Spleen (tissue), 7 donors: ENCODE results near the gene CDH13.

Experiments used
- CTCF ChIP-seq, 11 experiments: fragments of 200-600 bp in 7 of 11; fragments of 450-650 bp in 4 of 11; sonication (generic) in 4 of 11; IDR thresholded peaks in 8 of 11; conservative IDR thresholded peaks in 3 of 11; 1 replicate in 7 of 11; 2 replicates in 4 of 11; pipeline versions ENCODE4 v1.4.0 to v1.8.0; 2016 to 2021; ENCODE audit warnings: antibody characterized with exemption in 11 of 11, inconsistent platforms in 4 of 11, mild to moderate bottlenecking in 1 of 11
- POLR2A ChIP-seq, 3 donors: fragments of 450-650 bp; IDR thresholded peaks; one replicate each; pipeline ENCODE4 v1.5.1; 2017; ENCODE audit warnings: antibody characterized with exemption in 3 of 3, mild to moderate bottlenecking in 1 of 3
- donor health status: DM: no; HTN: no; CAD: no; lungs with moderate emphysema.
- donor health status: DM: no; HTN: no; CAD: no.
- donor health status: DM: no; HTN: no; CAD: no.

DNA sequence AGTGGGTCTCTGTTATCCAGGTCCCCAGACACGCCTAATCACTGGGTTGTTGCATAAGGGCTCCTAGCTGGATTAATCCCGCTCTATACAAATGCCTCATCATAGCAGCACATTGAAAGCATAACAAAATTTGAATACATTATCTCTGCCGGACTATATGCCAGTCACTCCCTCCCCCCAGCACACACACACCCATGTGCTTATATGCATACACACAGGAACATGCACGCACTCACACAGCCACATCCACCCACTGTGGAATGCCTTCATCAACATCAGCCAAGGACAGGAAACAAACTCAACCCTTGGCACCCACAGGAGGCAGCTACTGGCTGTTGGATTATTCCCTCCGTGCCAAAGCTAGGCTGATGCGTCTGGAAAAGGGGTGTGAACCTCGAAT, 3.5 kb upstream of the CDH13 start:
- TF ChIP-seq CTCF (IDR thresholded peaks at IDR 0.05 in 8 of 11, conservative IDR thresholded peaks at IDR 0.05 in 3 of 11), result no peak
- no peak for TF ChIP-seq POLR2A (IDR thresholded peaks at IDR 0.05)
